RPMI7951 (cell line): ENCODE results near the gene RTKN2. TPM values are rescaled to one million over a fixed set of nuclear protein-coding genes. Genes with fewer than 3 reads are reported as not detected.
A peak's percentile ranks its signal among the peaks of the same experiment; 100 is the strongest.
"Not testable (repeated sequence)": the region's sequence is repeated elsewhere in the genome, so short reads cannot be mapped to it uniquely, and the experiment has no call there.

Experiments
- DNase-seq: peaks from one replicate; pipeline ENCODE4 v3.0.0-alpha.2; 2012; ENCODE audit warnings: low read depth
- total RNA-seq: library from RNA; depleted of rRNA; stranded (reverse); fragments of >200 nt; shearing (Covaris generic); gene quantifications from 2 replicates; pipeline ENCODE4 v1.2.3, GENCODE V29; 2014

Gene RTKN2
- total RNA-seq, 1 experiment from 2014 or later, result 11.4 TPM

- DNase-seq, result no peak
Observed at GRCh38 chr10:62259456-62259855, 9.2 kb downstream of the RTKN2 start.

- DNase-seq, result no peak
Observed at GRCh38 chr10:62258926-62259325, 9.7 kb downstream of the RTKN2 start.

- no peak for DNase-seq
Observed at GRCh38 chr10:62253704-62254103, 14.9 kb downstream of the RTKN2 start.

- DNase-seq, result no peak
Observed at GRCh38 chr10:62252051-62252450, 16.6 kb downstream of the RTKN2 start.

- peak; percentile 83 for DNase-seq
Observed at GRCh38 chr10:62250594-62251198, 17.9 kb downstream of the RTKN2 start.

GRCh38 chr10:62249957-62250356 is 18.7 kb downstream of the RTKN2 start:
- DNase-seq, result no peak

- no peak for DNase-seq
Observed at GRCh38 chr10:62248465-62248864, 20.2 kb downstream of the RTKN2 start.

- DNase-seq, result peak; percentile 69
Observed at GRCh38 chr10:62244785-62245467, 23.7 kb downstream of the RTKN2 start.

- no peak for DNase-seq
Observed at GRCh38 chr10:62244088-62244487, 24.6 kb downstream of the RTKN2 start.

GRCh38 chr10:62243647-62243997 is 25.0 kb downstream of the RTKN2 start:
- no peak for DNase-seq

GRCh38 chr10:62242965-62243646 is 25.5 kb downstream of the RTKN2 start:
- peak; percentile 91 for DNase-seq

- DNase-seq, result not testable (repeated sequence)
Observed at GRCh38 chr10:62241521-62241920, 27.1 kb downstream of the RTKN2 start.

GRCh38 chr10:62239994-62240393 is 28.6 kb downstream of the RTKN2 start:
- no peak for DNase-seq

GRCh38 chr10:62238880-62239279 is 29.8 kb downstream of the RTKN2 start:
- DNase-seq, result no peak

- no peak for DNase-seq
Observed at GRCh38 chr10:62237966-62238365, 30.7 kb downstream of the RTKN2 start.

- DNase-seq, result no peak
Observed at GRCh38 chr10:62237506-62237905, 31.1 kb downstream of the RTKN2 start.

- DNase-seq, result no peak
Observed at GRCh38 chr10:62234077-62234605, 34.5 kb downstream of the RTKN2 start.

- no peak for DNase-seq
Observed at GRCh38 chr10:62233356-62234076, 35.1 kb downstream of the RTKN2 start.

GRCh38 chr10:62231805-62232204 is 36.8 kb downstream of the RTKN2 start:
- DNase-seq, result no peak

- peak; percentile 53 for DNase-seq
Observed at GRCh38 chr10:62231371-62231770, 37.3 kb downstream of the RTKN2 start.

GRCh38 chr10:62230344-62231121 is 38.1 kb downstream of the RTKN2 start:
- DNase-seq, result peak; percentile 42
